NCI-H82 treated with DMSO at 0.1 percent for 48 hours (cell line): Measurements from ENCODE around the gene IFT122.
"Not testable (repeated sequence)": the region's sequence is repeated elsewhere in the genome, so short reads cannot be mapped to it uniquely, and the experiment has no call there.

Source experiments
- DNase-seq: peaks from one replicate; lab custom pipeline; 2025; ENCODE audit not compliant: unreplicated experiment; lab: John Stamatoyannopoulos, UW

IFT122 gene

GRCh38 chr3:129534428-129535027 lies 94.5 kb downstream of the IFT122 start:
- DNase-seq, result no peak

- DNase-seq, result no peak
Observed at GRCh38 chr3:129535075-129535474, 95.1 kb downstream of the IFT122 start.

GRCh38 chr3:129536374-129536667 lies 96.3 kb downstream of the IFT122 start:
- no peak for DNase-seq

- no peak for DNase-seq
Observed at GRCh38 chr3:129536804-129537203, 96.8 kb downstream of the IFT122 start.

- DNase-seq, result no peak
Observed at GRCh38 chr3:129539206-129539605, 99.2 kb downstream of the IFT122 start.

GRCh38 chr3:129540776-129541516 lies 100.9 kb downstream of the IFT122 start:
- DNase-seq, result no peak

- no peak for DNase-seq
Observed at GRCh38 chr3:129542747-129543146, 102.7 kb downstream of the IFT122 start.

GRCh38 chr3:129543156-129543790 lies 103.2 kb downstream of the IFT122 start, which contains the start of gene H1-8:
Gene H1-8, plus strand, starts transcription at chr3:129543175. Its CDS starts 44 bp downstream, at chr3:129543219.
- DNase-seq, result no peak

- no peak for DNase-seq
Observed at GRCh38 chr3:129543999-129544398, 104.0 kb downstream of the IFT122 start.

GRCh38 chr3:129545951-129546350 lies 105.9 kb downstream of the IFT122 start:
- not testable (repeated sequence) for DNase-seq

- DNase-seq, result no peak
Observed at GRCh38 chr3:129547241-129547640, 107.2 kb downstream of the IFT122 start.

- no peak for DNase-seq
Observed at GRCh38 chr3:129548104-129548965, 108.3 kb downstream of the IFT122 start.

GRCh38 chr3:129549006-129549800 lies 109.2 kb downstream of the IFT122 start:
- no peak for DNase-seq

- no peak for DNase-seq
Observed at GRCh38 chr3:129549805-129550204, 109.8 kb downstream of the IFT122 start.

- no peak for DNase-seq
Observed at GRCh38 chr3:129552287-129553050, 112.4 kb downstream of the IFT122 start.

GRCh38 chr3:129553171-129553570 lies 113.1 kb downstream of the IFT122 start:
- DNase-seq, result no peak

GRCh38 chr3:129553719-129554118 lies 113.7 kb downstream of the IFT122 start:
- no peak for DNase-seq

GRCh38 chr3:129554356-129555152 lies 114.5 kb downstream of the IFT122 start:
- no peak for DNase-seq

- DNase-seq, result no peak
Observed at GRCh38 chr3:129555153-129555550, 115.1 kb downstream of the IFT122 start.
